ENCODE results near the gene FBXL7.

FBXL7 gene

DNA sequence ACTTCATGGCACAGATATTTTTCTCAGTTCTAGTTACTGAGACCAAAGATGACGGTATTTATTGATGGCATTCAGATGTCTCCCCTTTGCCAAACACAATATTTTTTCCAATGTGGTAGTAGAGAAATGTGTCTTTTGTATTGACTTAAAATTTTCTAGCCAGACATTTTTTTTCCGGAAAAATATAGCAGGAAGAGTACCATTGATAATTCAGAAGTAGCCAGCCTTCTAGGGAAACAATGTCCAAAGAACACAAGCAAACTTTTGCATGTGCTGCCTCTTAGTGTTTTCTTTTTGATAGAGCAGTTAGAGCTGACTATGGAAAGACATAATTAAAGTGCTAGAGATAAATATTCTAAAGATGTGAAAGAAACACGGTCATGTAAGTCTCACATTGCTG lies 448.2 kb downstream of the FBXL7 start:
- no peak for DNase-seq (ENCODE audit: low read depth)

DNA sequence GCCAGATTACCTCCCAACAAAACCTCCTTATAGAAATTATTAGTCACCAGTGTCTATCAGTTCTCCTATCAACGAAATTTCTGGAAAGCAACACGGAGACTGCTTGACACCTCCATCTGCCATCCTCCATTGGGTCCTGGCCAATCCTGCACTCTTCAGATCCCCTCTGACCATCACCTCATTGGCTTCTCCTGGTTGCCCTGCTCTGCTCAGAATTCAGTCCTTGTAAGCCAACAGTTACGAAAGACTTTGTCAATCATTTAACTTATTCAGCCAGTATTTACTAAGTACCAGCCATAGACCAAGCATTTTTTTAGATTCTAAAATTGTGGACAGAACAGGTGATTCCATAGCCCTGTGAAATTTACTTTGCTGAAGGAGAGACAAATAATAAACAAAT lies 451.1 kb downstream of the FBXL7 start:
- DNase-seq (ENCODE audit: low read depth) = no peak

GRCh38 chr5:15951550-15951949 lies 451.6 kb downstream of the FBXL7 start:
- no peak for DNase-seq (ENCODE audit: low read depth)

DNA sequence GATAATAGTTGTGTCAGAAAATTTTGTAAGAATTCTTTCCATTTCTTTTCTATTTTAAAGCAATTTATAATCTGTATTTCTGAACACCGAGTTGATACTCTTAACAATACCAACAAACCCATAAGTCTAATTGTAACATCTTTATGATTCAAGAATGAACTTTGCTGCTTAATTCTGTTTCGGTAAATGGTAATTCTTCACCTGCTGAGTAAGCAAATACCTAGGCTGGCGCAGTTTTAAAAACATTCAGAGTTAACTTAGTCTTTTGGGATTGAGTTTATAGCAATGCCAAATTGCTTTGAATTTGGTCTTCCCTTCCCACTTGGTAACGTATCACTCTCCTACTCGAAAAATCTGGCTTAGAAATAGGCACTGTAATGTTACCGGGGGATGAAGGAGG lies 456.6 kb downstream of the FBXL7 start:
- no peak for DNase-seq (ENCODE audit: low read depth)

- DNase-seq (ENCODE audit: low read depth) = no peak
Observed at GRCh38 chr5:15957124-15957523, 457.1 kb downstream of the FBXL7 start.

DNA sequence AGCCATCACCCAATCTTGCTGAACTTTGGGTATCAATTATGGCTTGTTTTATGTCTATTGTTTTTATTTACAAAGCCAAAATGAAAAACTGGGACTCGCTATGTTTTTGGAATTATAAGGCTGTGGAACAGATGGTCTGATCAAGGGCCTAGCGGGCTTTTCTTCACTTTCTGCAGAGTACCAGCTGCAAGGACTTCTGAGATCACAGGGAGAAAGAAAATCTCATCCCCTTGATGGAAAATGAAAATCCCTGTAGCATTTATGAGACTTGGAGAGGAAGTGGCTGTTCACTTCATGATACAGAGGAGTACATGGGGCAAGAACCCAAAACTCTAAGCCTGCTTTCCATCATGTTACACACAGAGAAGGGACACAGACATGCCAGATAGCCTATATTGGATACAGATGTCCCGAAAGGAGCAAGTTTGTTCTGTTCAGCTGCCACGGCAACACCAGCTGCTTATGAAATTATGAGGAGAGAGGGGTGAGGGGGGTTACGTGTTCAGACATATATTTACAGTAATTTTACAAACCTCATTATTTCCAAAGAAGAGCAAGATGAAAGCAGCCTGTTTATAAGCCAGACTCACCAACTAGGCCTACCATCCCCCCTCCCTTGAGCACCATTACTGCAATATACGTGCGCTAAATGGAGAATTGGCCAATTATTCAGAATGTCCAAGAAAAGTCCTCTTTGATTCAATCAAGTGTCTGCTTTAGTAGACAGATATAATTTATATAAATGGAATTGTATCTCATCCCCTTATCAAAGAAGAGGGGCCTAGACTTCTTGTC lies 459.6 kb downstream of the FBXL7 start:
- DNase-seq (ENCODE audit: low read depth) = no peak

DNA sequence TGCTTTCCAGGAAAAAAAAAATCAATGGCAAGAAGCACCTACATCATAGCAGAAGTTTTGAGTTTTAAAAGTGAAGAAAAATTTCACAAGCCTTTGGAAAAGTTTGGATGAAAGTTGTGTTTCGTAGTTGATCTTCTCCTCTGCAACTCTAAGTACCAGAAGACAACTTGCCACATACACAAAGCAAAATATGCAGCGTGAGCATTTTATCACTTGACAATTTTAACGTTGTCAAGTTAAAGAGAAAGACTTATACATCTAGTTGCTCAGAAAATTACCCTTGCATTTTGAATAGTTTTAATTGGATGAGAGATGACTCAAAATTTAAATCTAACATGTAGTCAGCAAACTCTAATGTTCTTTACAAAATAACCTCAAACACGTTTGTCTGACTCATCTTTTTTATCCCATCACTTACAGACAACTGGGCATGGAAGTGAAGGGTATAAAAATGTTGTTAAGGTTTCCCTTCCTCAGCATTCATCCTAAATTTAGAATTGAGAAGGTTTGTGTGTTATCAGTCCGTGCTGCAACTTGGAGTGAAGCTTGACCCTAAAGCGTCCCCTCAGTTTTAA lies 466.2 kb downstream of the FBXL7 start:
- DNase-seq (ENCODE audit: low read depth) = peak; percentile 16

GRCh38 chr5:15966651-15967050 lies 466.7 kb downstream of the FBXL7 start:
- peak; percentile 6 for DNase-seq (ENCODE audit: low read depth)

- DNase-seq (ENCODE audit: low read depth) = peak; percentile 32
Observed at GRCh38 chr5:15968993-15969392, 469.0 kb downstream of the FBXL7 start.

GRCh38 chr5:15977851-15978250 lies 477.9 kb downstream of the FBXL7 start:
- no peak for DNase-seq (ENCODE audit: low read depth)

DNA sequence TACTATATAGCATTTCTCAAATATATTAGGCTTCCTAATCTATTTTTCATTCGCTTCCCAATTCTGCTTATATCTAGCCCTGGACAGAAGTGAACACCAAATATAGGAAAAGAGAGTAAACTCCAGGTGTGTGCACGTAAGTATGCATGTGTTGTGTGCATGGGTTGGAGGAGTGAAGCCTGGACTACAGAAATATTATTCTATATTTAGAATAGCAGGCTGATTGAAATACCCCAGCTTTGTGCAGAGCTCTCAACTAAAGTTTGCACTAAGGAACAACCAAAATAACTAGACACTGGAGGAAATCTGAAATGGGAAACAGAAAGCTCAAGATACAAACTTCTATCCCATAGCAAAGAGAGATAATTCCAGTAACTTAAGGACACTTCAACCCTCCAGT lies 480.9 kb downstream of the FBXL7 start:
- DNase-seq (ENCODE audit: low read depth) = no peak

DNA sequence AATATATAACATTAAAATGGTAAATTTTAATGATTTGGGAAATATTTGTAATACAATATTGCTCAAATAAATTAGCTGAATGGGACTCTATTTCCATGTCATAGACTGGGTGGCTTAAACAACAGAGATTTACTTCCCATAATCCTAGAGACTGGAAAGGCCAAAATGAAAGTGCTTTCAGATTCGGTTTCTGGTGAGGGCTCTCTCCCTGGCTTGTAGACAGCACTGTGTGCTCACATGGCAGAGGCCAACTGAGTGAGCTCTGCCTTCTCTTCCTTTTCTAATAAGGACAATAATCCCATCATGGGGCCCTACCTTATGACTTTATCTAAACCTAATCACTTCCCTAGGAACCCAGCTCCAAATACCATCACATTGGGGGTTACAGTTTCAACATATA lies 483.4 kb downstream of the FBXL7 start:
- no peak for DNase-seq (ENCODE audit: low read depth)

Data from EH (cell line).